Mammary epithelial cell (primary cell): Measurements from ENCODE around the gene BLVRB.
"Not testable (repeated sequence)": the region's sequence is repeated elsewhere in the genome, so short reads cannot be mapped to it uniquely, and the experiment has no call there.

Source experiments
- EZH2 ChIP-seq: IDR thresholded peaks from 2 replicates; pipeline ENCODE4 v1.6.1; 2012; ENCODE audit warnings: low read length, inconsistent platforms, borderline replicate concordance
- TF ChIP-seq, protein P1 (sequence below), 2 donors: IDR thresholded peaks in 1 of 2; conservative IDR thresholded peaks in 1 of 2; 2 replicates each; pipeline ENCODE4 v1.5.1; 2011 to 2012; ENCODE audit warnings: inconsistent platforms in 2 of 2, low read length in 2 of 2, mild to moderate bottlenecking in 2 of 2, control low read depth in 1 of 2, low read depth in 1 of 2; ENCODE audit not compliant: insufficient read depth in 1 of 2; ENCODE audit errors: extremely low read depth in 1 of 2

- TF ChIP-seq, protein P1, sequence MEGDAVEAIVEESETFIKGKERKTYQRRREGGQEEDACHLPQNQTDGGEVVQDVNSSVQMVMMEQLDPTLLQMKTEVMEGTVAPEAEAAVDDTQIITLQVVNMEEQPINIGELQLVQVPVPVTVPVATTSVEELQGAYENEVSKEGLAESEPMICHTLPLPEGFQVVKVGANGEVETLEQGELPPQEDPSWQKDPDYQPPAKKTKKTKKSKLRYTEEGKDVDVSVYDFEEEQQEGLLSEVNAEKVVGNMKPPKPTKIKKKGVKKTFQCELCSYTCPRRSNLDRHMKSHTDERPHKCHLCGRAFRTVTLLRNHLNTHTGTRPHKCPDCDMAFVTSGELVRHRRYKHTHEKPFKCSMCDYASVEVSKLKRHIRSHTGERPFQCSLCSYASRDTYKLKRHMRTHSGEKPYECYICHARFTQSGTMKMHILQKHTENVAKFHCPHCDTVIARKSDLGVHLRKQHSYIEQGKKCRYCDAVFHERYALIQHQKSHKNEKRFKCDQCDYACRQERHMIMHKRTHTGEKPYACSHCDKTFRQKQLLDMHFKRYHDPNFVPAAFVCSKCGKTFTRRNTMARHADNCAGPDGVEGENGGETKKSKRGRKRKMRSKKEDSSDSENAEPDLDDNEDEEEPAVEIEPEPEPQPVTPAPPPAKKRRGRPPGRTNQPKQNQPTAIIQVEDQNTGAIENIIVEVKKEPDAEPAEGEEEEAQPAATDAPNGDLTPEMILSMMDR (conservative IDR thresholded peaks at IDR 0.05 in 1 of 2, IDR thresholded peaks at IDR 0.05 in 1 of 2; ENCODE audit: extremely low read depth in 1 of 2, insufficient read depth in 1 of 2, low read depth in 1 of 2, low read length in 2 of 2), result not testable (repeated sequence)
- TF ChIP-seq EZH2, result not testable (repeated sequence)
Observed at GRCh38 chr19:40408598-40408925, 57.0 kb downstream of the BLVRB start.
